ENCODE results near the gene MYO1D. TPM values are rescaled to one million over a fixed set of nuclear protein-coding genes. Genes with fewer than 3 reads are reported as not detected.
"Not testable (repeated sequence)": the region's sequence is repeated elsewhere in the genome, so short reads cannot be mapped to it uniquely, and the experiment has no call there.

MYO1D gene
- total RNA-seq, 4 donors from 2014 or later = 60.4 to 89.0 (median 82.5) TPM

DNA sequence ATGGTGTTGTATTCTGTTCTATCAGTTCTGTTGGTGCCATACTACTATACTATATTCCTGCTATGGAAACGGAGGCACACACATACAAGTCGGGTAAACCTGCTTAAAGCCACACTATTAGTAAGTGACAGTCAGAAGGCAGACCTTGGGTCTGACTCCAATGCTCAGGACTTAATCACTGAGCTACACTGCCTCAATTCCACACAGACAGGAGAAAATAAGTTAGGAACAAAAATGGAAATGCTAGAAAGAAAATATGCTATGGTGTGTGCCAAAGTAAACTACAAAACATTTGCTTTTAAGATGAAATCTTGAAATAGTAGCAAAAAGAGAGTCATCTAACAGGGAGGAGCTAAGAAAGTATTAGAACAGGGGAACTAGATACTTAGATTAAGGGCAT, 48.1 kb downstream of the MYO1D start:
- H3K4me3 ChIP-seq (ENCODE audit: low read depth, poor library complexity, severe bottlenecking) = no peak overlapping the region
- 39 to 45% methylated on average over 2 of the region's 2 CpGs for WGBS, 2 donors
- TF ChIP-seq POLR2A (IDR thresholded peaks at IDR 0.05) = no peak
- TF ChIP-seq, protein P1, sequence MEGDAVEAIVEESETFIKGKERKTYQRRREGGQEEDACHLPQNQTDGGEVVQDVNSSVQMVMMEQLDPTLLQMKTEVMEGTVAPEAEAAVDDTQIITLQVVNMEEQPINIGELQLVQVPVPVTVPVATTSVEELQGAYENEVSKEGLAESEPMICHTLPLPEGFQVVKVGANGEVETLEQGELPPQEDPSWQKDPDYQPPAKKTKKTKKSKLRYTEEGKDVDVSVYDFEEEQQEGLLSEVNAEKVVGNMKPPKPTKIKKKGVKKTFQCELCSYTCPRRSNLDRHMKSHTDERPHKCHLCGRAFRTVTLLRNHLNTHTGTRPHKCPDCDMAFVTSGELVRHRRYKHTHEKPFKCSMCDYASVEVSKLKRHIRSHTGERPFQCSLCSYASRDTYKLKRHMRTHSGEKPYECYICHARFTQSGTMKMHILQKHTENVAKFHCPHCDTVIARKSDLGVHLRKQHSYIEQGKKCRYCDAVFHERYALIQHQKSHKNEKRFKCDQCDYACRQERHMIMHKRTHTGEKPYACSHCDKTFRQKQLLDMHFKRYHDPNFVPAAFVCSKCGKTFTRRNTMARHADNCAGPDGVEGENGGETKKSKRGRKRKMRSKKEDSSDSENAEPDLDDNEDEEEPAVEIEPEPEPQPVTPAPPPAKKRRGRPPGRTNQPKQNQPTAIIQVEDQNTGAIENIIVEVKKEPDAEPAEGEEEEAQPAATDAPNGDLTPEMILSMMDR (IDR thresholded peaks at IDR 0.05) = no peak
- intact Hi-C loops (cut with DNase I; ENCODE audit: low total_unique reads) = no loop called here
- DNase-seq (ENCODE audit: low spot score in 2 of 2) = no peak

DNA sequence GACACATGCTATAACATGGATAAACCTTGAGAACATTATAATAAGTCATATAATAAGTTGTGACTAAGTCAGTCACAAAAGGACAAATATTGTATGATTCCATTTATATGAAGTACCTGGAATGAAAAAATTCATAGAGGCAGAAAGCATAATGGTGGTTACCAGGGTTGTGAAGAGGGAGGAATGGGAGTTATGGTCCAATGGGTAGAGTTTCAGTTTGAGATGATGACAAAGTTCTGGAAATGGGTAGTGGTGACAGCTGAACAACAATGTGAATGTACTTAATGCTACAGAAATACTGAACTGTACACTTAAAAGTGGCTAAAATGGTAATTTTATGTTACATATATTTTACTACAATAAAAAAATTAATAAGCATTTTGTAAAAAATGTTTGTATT, 49.7 kb downstream of the MYO1D start:
- no peak overlapping the region for H3K4me3 ChIP-seq (ENCODE audit: low read depth, poor library complexity, severe bottlenecking)
- TF ChIP-seq POLR2A (IDR thresholded peaks at IDR 0.05) = no peak
- TF ChIP-seq, protein P1 (IDR thresholded peaks at IDR 0.05) = no peak
- intact Hi-C loops (cut with DNase I; ENCODE audit: low total_unique reads) = no loop called here
- DNase-seq (ENCODE audit: low spot score in 2 of 2) = no peak

DNA sequence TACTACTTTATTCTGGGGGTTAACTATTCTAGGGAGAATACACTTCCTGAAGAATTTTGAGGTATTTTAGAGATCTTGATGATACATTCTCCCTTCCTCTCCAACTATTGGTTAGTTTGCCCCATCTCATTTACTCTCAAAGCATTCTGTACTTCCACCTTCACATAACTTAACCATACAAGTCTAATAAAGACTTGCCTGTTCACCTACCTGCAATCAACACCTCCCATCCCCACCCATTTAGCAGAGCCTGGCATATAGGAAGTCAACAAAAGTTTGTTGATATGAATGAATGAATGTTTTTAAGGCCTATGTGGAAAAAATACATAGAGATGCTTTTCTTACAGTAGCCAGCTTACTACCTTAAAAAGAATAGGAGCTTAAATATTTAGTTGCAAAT, 50.8 kb downstream of the MYO1D start:
- intact Hi-C loops (cut with DNase I; ENCODE audit: low total_unique reads) = no loop called here
- no peak overlapping the region for H3K4me3 ChIP-seq (ENCODE audit: low read depth, poor library complexity, severe bottlenecking)
- DNase-seq (ENCODE audit: low spot score in 2 of 2) = no peak
- TF ChIP-seq, protein P1 (IDR thresholded peaks at IDR 0.05) = no peak
- TF ChIP-seq POLR2A (IDR thresholded peaks at IDR 0.05) = no peak

DNA sequence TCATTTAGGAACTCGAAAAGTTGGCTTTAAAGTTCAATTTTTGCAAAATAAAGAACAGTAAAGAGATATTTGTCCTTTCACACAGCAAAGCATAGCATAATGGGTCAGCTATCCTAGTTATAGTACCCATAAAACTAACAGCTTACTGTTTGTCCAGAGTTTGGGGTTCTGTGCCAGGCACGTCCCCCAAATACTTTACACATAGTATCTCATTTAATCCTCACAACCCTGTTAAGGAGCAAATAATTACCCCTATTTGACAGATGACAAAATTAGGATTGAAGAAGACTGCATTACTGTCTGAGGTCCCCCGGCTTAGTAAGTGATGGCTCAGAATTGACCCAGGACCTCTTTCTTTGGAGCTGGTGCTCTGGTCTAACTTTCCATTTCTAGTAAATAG, 52.6 kb downstream of the MYO1D start:
- 94 to 97% methylated on average over 3 of the region's 3 CpGs for WGBS, 2 donors
- no peak for TF ChIP-seq POLR2A (IDR thresholded peaks at IDR 0.05)
- intact Hi-C loops (cut with DNase I; ENCODE audit: low total_unique reads) = no loop called here
- no peak overlapping the region for H3K4me3 ChIP-seq (ENCODE audit: low read depth, poor library complexity, severe bottlenecking)
- DNase-seq (ENCODE audit: low spot score in 2 of 2) = no peak

DNA sequence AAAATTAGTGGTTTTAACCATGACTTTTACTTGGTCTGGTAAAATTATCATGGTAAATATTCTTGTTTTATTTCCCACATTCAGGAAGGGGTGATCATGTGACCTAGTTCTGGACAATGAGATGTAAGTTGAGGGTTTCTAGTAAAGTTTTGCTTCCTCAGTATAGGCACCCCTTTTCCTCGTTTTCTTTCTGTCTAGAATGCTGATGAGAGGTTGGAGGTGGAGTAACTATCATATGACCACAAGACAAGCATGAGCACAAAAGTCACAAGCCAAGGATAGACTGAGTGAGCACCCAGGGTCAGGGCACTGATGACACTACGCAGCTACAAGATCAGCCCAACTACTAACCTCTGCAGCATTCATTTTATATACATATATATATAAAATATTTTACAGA, 53.9 kb downstream of the MYO1D start:
- intact Hi-C loops (cut with DNase I; ENCODE audit: low total_unique reads) = no loop called here
- DNase-seq (ENCODE audit: low spot score in 2 of 2) = peak in 1 of 2 donors; percentile 29
- 52 to 72% methylated on average over 2 of the region's 2 CpGs for WGBS, 2 donors
- no peak overlapping the region for H3K4me3 ChIP-seq (ENCODE audit: low read depth, poor library complexity, severe bottlenecking)
- TF ChIP-seq POLR2A (IDR thresholded peaks at IDR 0.05) = no peak
- TF ChIP-seq, protein P1 (IDR thresholded peaks at IDR 0.05) = no peak

DNA sequence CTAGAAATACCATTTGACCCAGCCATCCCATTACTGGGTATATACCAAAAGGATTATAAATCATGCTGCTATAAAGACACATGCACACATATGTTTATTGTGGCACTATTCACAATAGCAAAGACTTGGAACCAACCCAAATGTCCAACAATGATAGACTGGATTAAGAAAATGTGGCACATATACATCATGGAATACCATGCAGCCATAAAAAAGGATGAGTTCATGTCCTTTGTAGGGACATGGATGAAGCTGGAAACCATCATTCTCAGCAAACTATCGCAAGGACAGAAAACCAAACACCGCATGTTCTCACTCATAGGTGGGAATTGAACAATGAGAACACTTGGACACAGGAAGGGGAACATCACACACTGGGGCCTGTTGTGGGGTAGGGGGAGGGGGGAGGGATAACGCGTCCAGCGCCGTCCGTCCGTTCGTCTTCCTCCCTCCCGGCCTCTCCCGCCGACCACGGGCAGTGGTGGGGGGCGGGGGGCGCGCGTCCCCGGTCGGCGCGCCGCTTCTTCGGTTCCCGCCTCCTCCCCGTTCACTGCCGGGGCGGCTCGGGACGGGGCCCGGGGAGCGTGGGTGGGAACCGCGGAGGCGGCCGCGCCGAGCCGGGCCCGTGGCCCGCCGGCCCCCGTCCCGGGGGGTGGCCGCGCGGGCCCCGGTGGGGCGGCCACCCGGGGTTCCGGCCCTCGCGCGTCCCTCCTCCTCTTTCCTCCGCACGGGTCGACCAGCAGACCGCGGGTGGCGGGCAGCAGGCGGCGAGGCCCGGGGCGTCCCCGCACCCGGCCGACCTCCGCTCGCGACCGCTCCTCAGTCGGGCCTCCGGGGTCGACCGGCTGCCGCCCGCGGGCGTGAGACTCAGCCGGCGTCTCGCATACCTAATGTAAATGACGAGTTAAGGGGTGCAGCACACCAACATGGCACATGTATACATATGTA, 54.7 kb downstream of the MYO1D start:
- WGBS, 2 donors = 2 to 51% methylated on average over 13 to 31 of the region's 82 CpGs
- DNase-seq (ENCODE audit: low spot score in 2 of 2) = peak in 1 of 2 donors; percentile 86
- H3K4me3 ChIP-seq (ENCODE audit: low read depth, poor library complexity, severe bottlenecking); intact Hi-C loops (cut with DNase I; ENCODE audit: low total_unique reads): not testable (repeated sequence)

DNA sequence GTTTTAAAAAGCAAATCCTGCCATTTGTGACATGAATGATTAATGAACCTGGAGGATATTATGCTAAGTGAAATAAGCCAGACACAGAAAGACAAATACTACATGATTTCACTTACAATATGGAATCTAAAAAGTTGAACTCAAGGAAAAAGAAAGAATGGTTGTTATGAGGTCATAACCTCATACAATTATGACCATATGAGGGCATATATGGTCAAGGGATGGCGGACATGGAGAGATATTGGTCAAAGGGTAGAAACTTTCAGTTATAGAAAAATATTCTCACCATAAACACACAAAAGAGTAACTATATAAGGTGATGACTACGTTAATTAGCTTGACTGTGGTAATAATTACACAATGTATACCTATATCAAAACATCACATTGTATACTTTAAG, 56.5 kb downstream of the MYO1D start:
- TF ChIP-seq, protein P1 (IDR thresholded peaks at IDR 0.05) = no peak
- TF ChIP-seq POLR2A (IDR thresholded peaks at IDR 0.05) = no peak
- intact Hi-C loops (cut with DNase I; ENCODE audit: low total_unique reads) = no loop called here

More for the DNA sequence above, 56.5 kb downstream of the MYO1D start:
- no peak overlapping the region for H3K4me3 ChIP-seq (ENCODE audit: low read depth, poor library complexity, severe bottlenecking)
- 95 to 97% methylated on average over 2 of the region's 2 CpGs for WGBS, 2 donors
- DNase-seq (ENCODE audit: low spot score in 2 of 2) = no peak
